ENCODE data around the gene RAB26.

GRCh38 chr16:2195322-2196161 lies 47.1 kb downstream of the RAB26 start:
- TF ChIP-seq POLR2AphosphoS5 (IDR thresholded peaks at IDR 0.05) (no peak), CTCF (IDR thresholded peaks at IDR 0.05) (no peak)

All from breast epithelium (tissue), 3 donors.